CD1c-positive myeloid dendritic cell (primary cell): ENCODE measurements around the gene RAB7B.

ENCODE experiments used
- DNase-seq: peaks from one replicate; pipeline ENCODE4 v3.0.0-alpha.2; 2016; ENCODE audit errors: extremely low spot score

The RAB7B gene

DNA sequence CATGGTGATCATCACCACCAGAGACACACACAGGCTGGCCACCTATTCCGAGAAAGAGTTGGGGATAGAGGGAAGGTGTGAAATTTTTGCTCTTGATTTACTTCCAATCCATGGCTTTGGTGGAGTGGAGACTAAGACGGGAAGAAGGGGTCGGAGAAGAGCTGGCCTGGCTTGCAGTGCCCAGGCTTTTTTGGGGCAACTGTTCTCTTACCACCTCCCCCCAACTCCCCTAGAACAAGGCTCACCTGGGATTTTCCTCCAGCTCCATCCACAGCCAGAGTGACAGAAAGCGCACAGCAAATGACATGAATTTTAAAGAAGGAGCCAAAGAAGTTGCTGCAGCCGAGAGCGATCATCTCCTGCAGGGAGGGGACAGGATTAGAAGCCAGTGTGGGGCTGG is 75.9 kb downstream of the RAB7B start:
- no peak for DNase-seq
